NCI-H1436 (cell line): ENCODE results near the gene PEPD.
A peak's percentile ranks its signal among the peaks of the same experiment; 100 is the strongest.
"Not testable (repeated sequence)": the region's sequence is repeated elsewhere in the genome, so short reads cannot be mapped to it uniquely, and the experiment has no call there.

Experiments used
- DNase-seq: peaks from one replicate; lab custom pipeline; 2025; lab: John Stamatoyannopoulos, UW

PEPD gene

GRCh38 chr19:33521480-33522370, at the start of gene PEPD:
Gene PEPD (minus strand): TSS chr19:33521791. CDS start chr19:33521760, 31 bp downstream.
- peak; percentile 81 for DNase-seq

- DNase-seq, result no peak
Measured at GRCh38 chr19:33569821-33570220, 48.2 kb upstream of the PEPD start.

GRCh38 chr19:33568706-33569105, 47.1 kb upstream of the PEPD start:
- no peak for DNase-seq

GRCh38 chr19:33564836-33565338, 43.3 kb upstream of the PEPD start:
- no peak for DNase-seq

- no peak for DNase-seq
Measured at GRCh38 chr19:33562636-33563035, 41.0 kb upstream of the PEPD start.

- not testable (repeated sequence) for DNase-seq
Measured at GRCh38 chr19:33561666-33562065, 40.1 kb upstream of the PEPD start.

GRCh38 chr19:33561261-33561660, 39.7 kb upstream of the PEPD start:
- no peak for DNase-seq

GRCh38 chr19:33559996-33560395, 38.4 kb upstream of the PEPD start:
- no peak for DNase-seq

GRCh38 chr19:33558856-33559255, 37.3 kb upstream of the PEPD start:
- DNase-seq, result no peak

- no peak for DNase-seq
Measured at GRCh38 chr19:33558151-33558550, 36.6 kb upstream of the PEPD start.

GRCh38 chr19:33557720-33558119, 36.1 kb upstream of the PEPD start:
- DNase-seq, result no peak

GRCh38 chr19:33557196-33557595, 35.6 kb upstream of the PEPD start:
- DNase-seq, result no peak

GRCh38 chr19:33556261-33556660, 34.7 kb upstream of the PEPD start:
- DNase-seq, result no peak

- DNase-seq, result not testable (repeated sequence)
Measured at GRCh38 chr19:33555726-33556125, 34.1 kb upstream of the PEPD start.

- no peak for DNase-seq
Measured at GRCh38 chr19:33554821-33555220, 33.2 kb upstream of the PEPD start.

- no peak for DNase-seq
Measured at GRCh38 chr19:33554391-33554790, 32.8 kb upstream of the PEPD start.

GRCh38 chr19:33553530-33554310, 32.1 kb upstream of the PEPD start:
- no peak for DNase-seq

GRCh38 chr19:33552928-33553279, 31.3 kb upstream of the PEPD start:
- DNase-seq, result no peak

- DNase-seq, result no peak
Measured at GRCh38 chr19:33552191-33552927, 30.8 kb upstream of the PEPD start.

- no peak for DNase-seq
Measured at GRCh38 chr19:33551676-33552075, 30.1 kb upstream of the PEPD start.

GRCh38 chr19:33550768-33551167, 29.2 kb upstream of the PEPD start:
- DNase-seq, result no peak

GRCh38 chr19:33547676-33548075, 26.1 kb upstream of the PEPD start:
- no peak for DNase-seq
